GM19193 (cell line): Measurements from ENCODE around the gene CNNM4.

Experiments used
- POLR2A ChIP-seq: IDR thresholded peaks from 4 replicates; pipeline ENCODE4 v1.6.1; 2011; ENCODE audit not compliant: insufficient read depth, insufficient read length; ENCODE audit errors: extremely low read depth

Gene CNNM4

DNA sequence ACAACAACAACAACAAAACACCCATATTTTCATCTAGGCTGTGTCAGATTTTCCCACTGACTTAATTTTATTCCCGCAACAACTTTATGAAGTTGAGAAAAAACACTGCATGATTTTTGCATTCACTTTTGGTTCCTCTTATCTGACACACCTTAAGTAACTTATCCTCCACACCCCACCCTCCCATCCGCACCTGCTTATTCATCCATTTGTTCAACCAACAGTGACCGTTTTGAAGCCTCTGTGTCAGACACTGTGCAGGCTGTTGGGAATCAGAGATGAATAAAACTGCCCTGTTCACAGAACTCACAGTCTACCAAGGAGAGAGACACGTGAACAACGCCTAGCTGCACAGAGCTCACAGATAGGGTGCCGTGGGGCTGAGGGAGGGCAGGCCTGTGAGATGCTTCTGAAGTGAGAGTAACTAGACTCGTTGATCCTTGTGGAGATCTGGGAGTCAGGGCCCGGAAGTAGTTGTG is 7.4 kb downstream of the CNNM4 start:
- TF ChIP-seq POLR2A: no peak

DNA sequence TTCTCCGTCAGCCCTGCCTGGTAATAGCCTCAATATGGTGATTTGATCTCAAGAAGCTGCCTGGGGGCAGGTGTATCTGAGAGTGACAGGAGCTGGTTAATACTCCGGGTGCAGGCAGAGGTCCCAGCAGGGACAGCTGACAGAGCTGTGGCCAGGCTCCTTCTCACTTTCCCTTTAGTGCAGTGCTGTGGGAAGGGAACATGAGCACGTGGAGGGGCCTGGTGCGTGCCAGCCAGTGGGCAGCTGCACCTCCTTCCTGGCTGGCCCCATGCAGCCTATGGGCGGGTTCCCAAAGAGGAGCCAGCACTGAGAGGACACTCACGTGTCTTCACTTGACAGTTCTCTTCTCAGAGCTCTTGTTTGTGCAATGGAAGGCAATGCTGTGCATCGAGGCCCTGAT is 9.1 kb downstream of the CNNM4 start:
- no peak for TF ChIP-seq POLR2A

DNA sequence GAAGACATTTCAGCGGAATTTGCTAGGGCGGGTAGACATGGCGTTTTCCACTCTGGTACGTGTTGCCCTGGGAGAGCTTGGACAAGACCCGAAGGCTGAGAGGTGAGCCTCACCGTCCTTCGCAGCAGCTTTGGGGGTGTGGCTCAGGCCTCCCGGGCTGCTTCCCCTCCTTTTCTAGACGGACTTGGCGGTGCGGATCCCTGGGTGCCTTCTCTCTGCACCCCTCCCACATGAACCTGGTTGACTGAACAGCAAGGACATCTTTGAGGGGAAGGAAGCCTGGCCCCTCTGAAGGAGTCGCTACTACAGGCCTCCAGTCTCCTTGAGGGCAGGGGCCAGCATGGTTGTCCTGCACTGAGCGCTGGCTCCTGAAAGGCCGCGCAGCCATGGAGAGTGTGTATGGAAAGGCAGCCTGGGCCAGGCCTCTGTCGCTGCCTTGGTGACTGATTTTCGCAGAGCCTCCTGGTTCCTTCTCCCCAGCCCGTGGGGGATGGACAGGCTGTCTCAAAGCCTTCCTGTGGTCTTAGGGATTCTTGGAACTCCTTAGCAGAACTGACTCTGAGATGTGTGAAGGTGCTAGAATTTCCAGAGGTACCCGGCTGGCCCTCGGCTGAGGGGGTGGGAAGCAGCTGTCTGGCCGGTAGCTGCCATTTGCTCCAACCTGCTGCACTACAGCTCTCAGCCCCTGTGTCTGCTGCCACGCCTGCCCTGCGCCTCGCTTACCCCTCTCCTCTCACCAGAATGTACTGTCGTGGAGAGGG is 9.9 kb downstream of the CNNM4 start:
- TF ChIP-seq POLR2A: no peak

DNA sequence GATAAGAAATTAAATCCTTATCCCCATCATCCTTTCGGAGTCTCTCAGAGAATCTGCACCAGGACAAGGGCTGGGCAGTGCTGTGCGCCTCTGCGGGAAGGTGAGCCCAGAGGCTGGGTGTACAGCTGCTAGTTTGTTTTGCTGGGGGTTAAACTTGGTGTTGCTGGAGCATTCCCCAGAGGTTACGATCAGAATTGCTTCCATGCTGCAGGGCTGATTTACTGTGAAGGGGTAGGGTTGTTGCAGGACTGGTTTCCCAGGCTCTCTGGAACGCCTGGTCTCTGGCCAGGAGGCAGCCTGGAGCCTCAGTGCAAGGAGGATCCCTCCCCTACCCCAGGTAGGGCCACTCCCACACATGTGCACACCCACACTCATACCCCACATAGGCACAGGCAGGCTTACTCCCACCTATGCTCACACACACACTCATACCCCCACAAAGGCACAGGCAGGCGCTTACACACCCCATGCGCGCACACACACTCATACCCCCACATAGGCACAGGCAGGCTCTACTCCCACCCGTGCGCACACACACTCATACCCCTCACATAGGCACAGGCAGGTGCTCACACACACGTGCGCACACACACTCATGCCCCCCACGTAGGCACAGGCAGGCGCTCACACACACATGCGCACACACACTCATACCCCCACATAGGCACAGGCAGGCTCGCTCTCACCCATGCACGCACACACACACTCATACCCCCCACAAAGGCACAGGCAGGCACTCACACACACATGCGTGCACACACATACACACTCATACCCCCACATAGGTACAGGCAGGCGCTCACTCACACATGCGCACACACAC is 11.3 kb downstream of the CNNM4 start:
- no peak for TF ChIP-seq POLR2A

DNA sequence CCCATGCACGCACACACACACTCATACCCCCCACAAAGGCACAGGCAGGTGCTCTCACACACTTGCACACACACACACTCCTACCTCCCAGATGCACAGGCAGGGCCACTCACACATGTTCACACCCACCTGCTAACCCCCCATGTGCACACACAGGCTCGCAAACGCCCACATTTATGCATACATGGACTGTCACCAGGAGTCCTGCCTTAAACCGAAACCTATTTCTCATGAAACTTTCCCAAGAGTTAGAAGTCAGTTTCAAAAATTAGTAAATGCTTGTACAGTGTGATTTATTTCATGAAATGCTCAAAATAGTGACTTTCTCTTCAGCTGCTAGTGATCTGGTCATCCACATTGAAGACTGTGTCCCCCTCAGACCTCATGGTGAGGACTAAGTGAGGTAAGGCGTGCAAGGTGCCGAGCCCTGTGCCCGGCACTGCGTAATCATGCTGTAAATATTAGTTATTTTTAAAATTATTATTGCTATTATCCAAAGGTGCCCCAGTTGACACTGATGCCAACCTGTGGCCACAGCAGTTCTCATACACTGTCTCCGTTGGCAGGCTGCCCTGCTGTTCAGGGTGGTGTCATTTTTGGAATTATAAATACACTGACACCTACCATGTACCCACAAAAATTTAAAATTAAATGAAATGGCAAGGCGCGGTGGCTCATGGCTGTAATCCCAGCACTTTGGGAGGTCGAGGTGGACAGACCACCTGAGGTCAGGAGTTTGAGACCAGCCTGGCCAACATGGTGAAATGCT is 12.4 kb downstream of the CNNM4 start:
- TF ChIP-seq POLR2A: no peak

DNA sequence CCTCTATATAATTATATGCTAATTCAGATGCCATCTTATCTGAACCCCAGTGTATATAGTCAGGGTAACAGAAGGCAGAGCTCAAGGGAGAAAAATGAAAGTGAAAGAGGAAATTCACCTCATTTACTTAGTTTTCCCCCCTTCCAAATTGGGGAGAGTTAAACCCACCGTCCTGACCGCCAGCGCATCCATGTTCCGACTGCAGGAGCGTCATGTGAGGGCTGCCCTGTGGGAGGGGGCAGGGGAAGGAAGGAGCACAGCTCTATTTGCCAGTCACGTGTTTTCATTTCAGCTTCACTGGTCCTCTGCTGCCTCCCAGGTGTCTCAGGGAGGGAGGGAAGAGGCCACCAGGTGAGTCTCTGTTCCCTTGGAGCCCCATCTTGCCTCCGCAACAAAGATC is 13.2 kb downstream of the CNNM4 start:
- TF ChIP-seq POLR2A: no peak

DNA sequence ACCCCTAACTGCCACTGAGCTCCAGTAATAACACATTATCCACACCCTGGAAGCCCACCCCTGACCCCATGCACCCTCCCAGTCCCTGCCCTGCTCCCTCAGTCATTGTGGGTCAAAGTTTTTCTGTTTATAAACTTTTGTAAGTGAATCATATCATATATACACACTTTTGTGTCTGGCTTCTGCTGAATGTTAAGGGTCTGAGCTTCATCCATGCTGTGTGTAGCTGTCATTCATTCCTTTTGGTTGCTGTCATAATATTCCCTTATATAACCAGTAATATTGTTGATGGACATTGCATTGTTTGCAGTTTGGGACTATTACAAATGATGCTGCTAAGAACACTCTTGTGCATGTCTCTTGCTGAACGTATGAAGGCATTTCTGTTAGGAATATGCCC is 14.5 kb downstream of the CNNM4 start:
- no peak for TF ChIP-seq POLR2A

DNA sequence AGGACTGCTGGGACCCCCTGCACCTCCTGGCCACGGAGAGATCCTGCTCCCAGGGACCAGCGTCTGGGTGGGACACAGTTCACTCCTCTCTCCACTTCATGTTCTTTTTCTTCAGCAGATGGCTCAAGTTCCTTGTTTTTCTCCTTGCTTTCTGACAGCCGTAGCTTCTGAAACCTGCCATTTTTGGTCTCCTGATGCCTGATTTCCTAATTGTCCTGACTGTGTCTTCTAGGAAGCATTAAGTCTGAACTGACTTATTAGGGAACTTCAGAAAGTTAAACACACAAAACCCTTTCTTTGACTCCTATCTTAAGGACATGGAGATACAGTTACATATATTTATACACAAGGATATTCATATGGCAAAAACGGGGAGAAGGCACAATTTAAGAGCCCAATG is 22.7 kb downstream of the CNNM4 start:
- no peak for TF ChIP-seq POLR2A

DNA sequence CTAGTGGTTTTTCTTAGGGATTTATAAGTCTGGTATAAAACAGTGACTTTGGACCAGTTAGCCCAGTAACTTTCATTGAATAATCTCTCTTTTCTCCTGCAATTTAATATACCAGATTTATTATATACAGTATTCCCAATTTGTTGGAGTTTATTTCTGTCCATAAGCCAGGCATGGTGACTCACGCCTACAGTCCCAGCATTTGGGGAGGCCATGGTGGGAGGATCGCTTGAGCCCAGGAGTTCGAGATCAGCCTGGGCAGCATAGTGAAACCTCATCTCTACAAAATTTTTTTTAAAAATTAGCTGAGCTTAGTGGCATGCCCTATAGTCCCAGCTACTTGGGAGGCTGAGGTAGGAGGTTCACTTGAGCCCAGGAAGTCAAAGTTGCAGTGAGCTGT is 26.7 kb downstream of the CNNM4 start:
- TF ChIP-seq POLR2A: no peak

DNA sequence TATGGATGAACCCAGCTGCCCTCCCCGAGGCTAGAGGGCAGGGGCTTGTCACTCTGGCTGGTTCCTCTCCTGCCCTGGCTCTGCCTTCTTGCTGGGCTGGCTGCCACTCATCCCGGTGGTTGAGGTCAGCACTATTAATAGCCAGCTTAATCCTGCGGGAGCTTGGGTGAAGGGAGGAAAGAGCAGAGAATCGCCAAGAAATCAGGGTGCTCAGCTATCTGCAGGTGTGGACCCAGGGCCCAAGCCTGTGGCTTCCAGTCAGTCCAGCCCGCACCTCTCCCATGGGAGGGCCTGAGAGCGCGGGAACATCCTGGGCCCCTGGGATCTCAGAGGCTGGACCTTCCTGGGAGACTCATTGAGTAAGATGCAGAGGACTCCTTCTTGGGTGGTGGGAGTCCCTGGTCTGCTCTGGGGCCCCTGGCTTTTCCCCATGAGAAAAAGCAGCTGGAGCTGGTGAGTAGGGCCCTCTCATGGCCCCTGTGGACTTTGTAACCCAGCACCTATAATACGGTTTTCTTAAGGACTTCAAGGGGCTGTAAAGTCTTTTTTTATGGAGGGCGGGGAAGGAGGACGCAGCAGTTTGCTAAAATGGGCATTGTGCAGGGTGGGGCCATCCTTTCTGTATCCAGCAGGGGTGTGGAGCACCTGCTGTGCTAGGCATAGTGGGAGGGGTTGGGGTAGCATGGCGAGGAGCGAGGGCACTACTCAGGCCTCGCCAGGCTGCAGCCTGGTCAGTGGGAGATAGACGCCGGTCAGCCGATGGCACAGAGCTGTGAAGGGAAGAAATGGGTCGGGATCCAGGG is 27.9 kb downstream of the CNNM4 start:
- no peak for TF ChIP-seq POLR2A

DNA sequence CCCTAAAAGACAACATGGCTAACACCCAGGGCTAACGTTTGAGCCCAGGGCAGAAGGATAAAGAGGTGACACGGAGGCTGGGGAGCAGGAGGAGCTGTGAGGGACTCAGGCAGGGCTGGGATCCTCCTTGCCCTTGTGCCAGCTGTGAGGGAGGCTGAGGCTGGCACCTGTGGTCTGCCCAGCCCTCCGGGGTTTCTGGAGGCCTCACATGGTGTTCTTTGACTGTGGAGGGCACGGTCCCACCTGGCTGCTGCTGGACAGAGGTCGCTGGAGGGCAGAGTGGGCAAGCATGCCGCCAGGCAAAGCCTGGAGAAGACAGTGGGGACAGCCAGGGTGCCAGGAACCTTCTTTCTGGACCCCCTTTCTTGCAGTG is 28.5 kb downstream of the CNNM4 start:
- TF ChIP-seq POLR2A: no peak

DNA sequence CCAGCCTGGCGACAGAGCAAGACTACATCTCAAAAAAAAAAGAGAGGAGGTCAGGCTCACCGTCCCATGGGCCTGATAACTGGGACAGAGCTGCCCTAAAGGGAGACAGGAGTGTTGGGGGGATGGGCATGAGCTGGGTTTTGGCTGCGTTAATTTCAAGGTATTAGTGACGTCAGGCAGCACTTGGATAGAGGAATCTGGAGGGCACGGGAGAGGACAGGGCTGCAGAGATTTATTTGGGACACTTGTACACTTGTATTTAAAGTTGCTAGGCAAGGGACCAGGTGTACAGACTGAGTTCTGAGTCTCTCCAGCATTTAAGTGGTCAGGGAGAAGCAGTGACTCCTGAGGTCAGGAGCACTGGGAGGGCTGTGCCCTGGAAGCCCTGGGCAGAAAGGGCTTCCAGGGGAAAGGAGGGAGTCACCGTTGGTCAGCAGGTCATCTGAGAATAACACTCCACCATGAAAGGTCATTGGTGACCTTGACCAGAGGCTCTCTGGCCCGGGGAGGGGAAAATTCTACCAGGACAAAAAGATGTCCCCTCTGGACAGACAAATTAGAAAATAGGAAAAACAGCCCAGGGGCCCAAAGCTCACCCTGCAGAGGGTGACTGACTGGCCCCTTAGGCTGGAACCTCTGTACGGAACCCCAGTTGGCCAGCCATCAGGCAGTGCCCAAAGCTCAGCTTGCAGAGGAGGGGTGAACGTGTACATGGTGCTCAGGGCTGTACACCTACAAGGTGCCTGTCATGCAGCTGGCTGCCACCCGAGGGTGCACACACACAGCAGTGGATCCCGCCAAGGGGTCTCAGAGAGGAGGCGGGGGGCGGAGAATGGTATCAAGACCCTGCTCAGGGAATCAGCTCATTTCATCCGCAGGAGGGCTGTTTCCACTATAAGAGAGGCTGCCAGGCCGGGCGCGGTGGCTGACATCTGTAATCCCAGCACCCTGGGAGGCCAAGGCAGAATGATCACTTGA is 32.4 kb downstream of the CNNM4 start:
- no peak for TF ChIP-seq POLR2A

DNA sequence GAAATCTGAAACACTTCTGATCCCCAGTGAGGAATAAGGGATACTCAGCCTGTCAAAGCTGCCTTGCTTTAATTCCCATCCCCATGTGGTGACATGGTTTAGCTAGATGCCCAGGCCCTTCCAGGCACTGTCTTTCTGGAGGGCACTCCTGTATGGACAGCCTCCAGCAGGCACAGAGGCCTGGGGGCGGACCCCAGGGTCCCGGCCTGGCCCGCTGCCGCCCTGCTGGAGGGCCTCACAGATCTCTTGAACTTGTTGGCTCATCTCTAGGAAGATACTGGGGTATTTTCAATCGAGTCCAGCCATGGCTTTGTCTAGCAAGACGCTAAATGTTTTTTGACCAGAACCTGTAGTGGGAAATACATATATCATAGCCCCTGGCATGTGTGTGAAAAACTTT is 34.4 kb downstream of the CNNM4 start:
- no peak for TF ChIP-seq POLR2A
